Upper lobe of left lung (tissue), 4 donors: ENCODE data around the gene ESYT2.

ENCODE experiments used
- CTCF ChIP-seq, 6 experiments: fragments of 450-650 bp in 4 of 6; fragments of 200-600 bp in 2 of 6; sonication (generic) in 2 of 6; IDR thresholded peaks; one replicate each; pipeline ENCODE4 v1.5.1; 2016 to 2019; ENCODE audit warnings: antibody characterized with exemption in 6 of 6
- EP300 ChIP-seq, 4 donors: sonication (generic); formaldehyde crosslinking; IDR thresholded peaks; one replicate each; pipeline ENCODE4 v1.5.1; 2017; ENCODE audit warnings: antibody characterized with exemption in 4 of 4, control low read depth in 2 of 4

- no peak for TF ChIP-seq CTCF (IDR thresholded peaks at IDR 0.05)
- no peak for TF ChIP-seq EP300 (IDR thresholded peaks at IDR 0.05)
Measured at GRCh38 chr7:158699341-158699740, 130.0 kb downstream of the ESYT2 start.
